Measurements from ENCODE around the gene FAM222B.

The FAM222B gene

DNA sequence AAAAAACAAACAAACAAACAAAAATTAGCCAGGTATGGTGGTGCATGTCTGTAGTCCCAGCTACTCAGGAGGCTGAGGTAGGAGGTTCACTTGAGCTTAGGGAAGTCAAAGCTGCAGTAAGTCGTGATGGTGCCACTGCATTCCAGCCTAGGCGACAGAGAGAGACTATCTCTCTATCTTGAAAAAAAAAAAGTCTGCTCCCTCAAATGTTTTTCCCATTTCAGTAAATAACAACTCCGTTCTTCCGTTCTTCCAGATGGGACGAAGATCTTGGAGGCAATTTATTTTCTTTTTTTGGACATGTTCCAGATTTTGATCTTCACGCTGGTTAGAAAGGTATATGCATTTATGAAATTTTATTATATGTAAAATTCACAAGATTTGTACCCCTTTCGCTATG, 31.2 kb upstream of the FAM222B start (continued):
- TF ChIP-seq WT1 (tag by site-specific recombination; IDR thresholded peaks at IDR 0.05) (no peak), ZNF768 (tag by site-specific recombination; IDR thresholded peaks at IDR 0.05) (no peak)

DNA sequence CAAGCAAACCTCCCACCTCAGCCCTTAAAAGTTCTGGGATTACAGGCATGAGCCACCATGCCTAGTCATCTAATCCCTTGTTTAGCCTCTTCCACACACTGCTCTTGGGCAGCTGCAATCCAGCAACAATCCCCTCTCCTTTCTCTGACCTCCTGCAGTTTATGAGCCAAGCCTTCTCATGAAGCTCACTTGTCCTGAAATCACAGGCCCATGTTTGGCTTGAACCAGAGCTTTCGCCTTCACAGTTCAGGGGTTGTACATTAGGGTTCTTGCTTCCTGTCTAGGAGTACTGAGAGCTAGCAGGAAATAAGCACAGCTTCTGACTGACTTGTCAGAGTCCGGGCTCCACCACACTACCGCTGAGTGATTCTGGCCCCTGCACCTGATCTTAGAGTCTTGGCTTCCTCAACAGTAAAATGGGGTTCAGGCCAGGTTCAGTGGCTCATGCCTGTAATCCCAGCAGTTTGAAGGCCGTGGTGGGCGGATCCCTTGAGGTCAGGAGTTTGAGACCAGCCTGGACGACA, 28.5 kb upstream of the FAM222B start:
- CTCF ChIA-PET, result interaction anchor here (0.5 to 2.8 kb wide), 7 partner anchors 8 to 108 kb away, joined by 3 to 22 read pairs (median 4); no protein-coding TSS in a partner anchor
- no peak overlapping the region for H3K27ac ChIP-seq (ENCODE audit: extremely low read depth, low read depth, low read length)

DNA sequence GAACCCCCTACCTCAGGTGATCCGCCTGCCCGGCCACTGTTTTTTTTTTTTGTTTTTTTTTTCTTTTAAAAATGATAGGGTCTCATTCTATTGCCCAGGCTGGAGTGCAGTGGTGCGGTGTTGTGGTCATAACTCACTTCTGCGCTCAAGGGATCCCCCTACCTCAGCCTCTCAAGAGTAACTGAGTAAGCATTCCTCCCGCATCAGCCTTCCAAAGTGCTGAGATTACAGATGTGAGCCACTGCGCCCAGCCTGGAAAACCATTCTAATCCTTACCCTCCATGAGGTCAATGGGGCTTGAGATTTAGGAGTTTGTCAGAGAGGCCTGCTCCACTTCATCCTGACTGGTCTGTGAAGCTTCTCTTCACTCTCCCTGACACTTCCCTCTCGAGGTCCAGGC, 24.7 kb upstream of the FAM222B start:
- ChIA-PET POLR2A (interaction anchor here (0.6 kb wide), 1 partner anchor 313 kb away, joined by 5 read pairs; the partner anchor contains the start of gene MYO18A), CTCF (interaction anchor here (1.2 to 4.7 kb wide), 2 partner anchors 13 to 104 kb away, joined by 3 to 23 read pairs; partner anchors contain the start of gene ERAL1)
- H3K27ac ChIP-seq (ENCODE audit: extremely low read depth, low read depth, low read length), result no peak overlapping the region

More for the DNA sequence above, 28.5 kb upstream of the FAM222B start:
- no peaks in the 10 kb centered on the region for H3K9me3 ChIP-seq (ENCODE audit: control insufficient read depth, insufficient read depth, low read depth, low read length)
- POLR2A ChIA-PET, result no interaction called here
- no peaks in the 10 kb centered on the region for H3K36me3 ChIP-seq (ENCODE audit: control insufficient read depth in 2 of 2, insufficient read depth in 1 of 2, low read length in 2 of 2)
- no peak overlapping the region for H3K4me3 ChIP-seq (ENCODE audit: low read depth, low read length)
- peak; percentile 26; the same call in 1 of the 2 replicates for TF ChIP-seq GLIS1 (tag by site-specific recombination; IDR thresholded peaks at IDR 0.05)
- no peak for TF ChIP-seq ZNF48 (tag by site-specific recombination; IDR thresholded peaks at IDR 0.05)
- H3K4me1 ChIP-seq (ENCODE audit: control insufficient read depth, insufficient read depth, low read length), result no peaks in the 10 kb centered on the region

More for the DNA sequence above, 24.7 kb upstream of the FAM222B start:
- TF ChIP-seq ZNF114 (tag by site-specific recombination; IDR thresholded peaks at IDR 0.05) (no peak), ZBTB1 (tag by site-specific recombination; IDR thresholded peaks at IDR 0.05) (no peak), BCL11B (tag by site-specific recombination; IDR thresholded peaks at IDR 0.05; ENCODE audit: low read depth) (no peak), ZNF354C (tag by site-specific recombination; IDR thresholded peaks at IDR 0.05; ENCODE audit: borderline replicate concordance, low read depth) (no peak), MZF1 (tag by site-specific recombination; IDR thresholded peaks at IDR 0.05; ENCODE audit: borderline replicate concordance) (no peak)
- TF ChIP-seq, protein P1, sequence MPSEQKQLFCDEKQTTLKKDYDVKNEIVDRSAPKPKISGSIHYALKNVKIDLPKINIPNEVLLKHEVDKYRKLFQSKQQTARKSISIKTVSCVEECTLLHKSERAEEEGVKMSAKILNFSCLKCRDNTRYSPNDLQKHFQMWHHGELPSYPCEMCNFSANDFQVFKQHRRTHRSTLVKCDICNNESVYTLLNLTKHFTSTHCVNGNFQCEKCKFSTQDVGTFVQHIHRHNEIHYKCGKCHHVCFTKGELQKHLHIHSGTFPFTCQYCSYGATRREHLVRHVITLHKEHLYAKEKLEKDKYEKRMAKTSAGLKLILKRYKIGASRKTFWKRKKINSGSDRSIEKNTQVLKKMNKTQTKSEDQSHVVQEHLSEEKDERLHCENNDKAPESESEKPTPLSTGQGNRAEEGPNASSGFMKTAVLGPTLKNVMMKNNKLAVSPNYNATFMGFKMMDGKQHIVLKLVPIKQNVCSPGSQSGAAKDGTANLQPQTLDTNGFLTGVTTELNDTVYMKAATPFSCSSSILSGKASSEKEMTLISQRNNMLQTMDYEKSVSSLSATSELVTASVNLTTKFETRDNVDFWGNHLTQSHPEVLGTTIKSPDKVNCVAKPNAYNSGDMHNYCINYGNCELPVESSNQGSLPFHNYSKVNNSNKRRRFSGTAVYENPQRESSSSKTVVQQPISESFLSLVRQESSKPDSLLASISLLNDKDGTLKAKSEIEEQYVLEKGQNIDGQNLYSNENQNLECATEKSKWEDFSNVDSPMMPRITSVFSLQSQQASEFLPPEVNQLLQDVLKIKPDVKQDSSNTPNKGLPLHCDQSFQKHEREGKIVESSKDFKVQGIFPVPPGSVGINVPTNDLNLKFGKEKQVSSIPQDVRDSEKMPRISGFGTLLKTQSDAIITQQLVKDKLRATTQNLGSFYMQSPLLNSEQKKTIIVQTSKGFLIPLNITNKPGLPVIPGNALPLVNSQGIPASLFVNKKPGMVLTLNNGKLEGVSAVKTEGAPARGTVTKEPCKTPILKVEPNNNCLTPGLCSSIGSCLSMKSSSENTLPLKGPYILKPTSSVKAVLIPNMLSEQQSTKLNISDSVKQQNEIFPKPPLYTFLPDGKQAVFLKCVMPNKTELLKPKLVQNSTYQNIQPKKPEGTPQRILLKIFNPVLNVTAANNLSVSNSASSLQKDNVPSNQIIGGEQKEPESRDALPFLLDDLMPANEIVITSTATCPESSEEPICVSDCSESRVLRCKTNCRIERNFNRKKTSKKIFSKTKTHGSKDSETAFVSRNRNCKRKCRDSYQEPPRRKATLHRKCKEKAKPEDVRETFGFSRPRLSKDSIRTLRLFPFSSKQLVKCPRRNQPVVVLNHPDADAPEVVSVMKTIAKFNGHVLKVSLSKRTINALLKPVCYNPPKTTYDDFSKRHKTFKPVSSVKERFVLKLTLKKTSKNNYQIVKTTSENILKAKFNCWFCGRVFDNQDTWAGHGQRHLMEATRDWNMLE (tag by site-specific recombination; conservative IDR thresholded peaks at IDR 0.05; ENCODE audit: low read depth), result no peak
- TF ChIP-seq, protein P2, sequence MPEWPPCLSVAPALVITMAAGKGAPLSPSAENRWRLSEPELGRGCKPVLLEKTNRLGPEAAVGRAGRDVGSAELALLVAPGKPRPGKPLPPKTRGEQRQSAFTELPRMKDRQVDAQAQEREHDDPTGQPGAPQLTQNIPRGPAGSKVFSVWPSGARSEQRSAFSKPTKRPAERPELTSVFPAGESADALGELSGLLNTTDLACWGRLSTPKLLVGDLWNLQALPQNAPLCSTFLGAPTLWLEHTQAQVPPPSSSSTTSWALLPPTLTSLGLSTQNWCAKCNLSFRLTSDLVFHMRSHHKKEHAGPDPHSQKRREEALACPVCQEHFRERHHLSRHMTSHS (tag by site-specific recombination; IDR thresholded peaks at IDR 0.05), result no peak
- TF ChIP-seq, protein P3, sequence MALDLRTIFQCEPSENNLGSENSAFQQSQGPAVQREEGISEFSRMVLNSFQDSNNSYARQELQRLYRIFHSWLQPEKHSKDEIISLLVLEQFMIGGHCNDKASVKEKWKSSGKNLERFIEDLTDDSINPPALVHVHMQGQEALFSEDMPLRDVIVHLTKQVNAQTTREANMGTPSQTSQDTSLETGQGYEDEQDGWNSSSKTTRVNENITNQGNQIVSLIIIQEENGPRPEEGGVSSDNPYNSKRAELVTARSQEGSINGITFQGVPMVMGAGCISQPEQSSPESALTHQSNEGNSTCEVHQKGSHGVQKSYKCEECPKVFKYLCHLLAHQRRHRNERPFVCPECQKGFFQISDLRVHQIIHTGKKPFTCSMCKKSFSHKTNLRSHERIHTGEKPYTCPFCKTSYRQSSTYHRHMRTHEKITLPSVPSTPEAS (tag by site-specific recombination; IDR thresholded peaks at IDR 0.05), result no peak
- TF ChIP-seq, protein P4, sequence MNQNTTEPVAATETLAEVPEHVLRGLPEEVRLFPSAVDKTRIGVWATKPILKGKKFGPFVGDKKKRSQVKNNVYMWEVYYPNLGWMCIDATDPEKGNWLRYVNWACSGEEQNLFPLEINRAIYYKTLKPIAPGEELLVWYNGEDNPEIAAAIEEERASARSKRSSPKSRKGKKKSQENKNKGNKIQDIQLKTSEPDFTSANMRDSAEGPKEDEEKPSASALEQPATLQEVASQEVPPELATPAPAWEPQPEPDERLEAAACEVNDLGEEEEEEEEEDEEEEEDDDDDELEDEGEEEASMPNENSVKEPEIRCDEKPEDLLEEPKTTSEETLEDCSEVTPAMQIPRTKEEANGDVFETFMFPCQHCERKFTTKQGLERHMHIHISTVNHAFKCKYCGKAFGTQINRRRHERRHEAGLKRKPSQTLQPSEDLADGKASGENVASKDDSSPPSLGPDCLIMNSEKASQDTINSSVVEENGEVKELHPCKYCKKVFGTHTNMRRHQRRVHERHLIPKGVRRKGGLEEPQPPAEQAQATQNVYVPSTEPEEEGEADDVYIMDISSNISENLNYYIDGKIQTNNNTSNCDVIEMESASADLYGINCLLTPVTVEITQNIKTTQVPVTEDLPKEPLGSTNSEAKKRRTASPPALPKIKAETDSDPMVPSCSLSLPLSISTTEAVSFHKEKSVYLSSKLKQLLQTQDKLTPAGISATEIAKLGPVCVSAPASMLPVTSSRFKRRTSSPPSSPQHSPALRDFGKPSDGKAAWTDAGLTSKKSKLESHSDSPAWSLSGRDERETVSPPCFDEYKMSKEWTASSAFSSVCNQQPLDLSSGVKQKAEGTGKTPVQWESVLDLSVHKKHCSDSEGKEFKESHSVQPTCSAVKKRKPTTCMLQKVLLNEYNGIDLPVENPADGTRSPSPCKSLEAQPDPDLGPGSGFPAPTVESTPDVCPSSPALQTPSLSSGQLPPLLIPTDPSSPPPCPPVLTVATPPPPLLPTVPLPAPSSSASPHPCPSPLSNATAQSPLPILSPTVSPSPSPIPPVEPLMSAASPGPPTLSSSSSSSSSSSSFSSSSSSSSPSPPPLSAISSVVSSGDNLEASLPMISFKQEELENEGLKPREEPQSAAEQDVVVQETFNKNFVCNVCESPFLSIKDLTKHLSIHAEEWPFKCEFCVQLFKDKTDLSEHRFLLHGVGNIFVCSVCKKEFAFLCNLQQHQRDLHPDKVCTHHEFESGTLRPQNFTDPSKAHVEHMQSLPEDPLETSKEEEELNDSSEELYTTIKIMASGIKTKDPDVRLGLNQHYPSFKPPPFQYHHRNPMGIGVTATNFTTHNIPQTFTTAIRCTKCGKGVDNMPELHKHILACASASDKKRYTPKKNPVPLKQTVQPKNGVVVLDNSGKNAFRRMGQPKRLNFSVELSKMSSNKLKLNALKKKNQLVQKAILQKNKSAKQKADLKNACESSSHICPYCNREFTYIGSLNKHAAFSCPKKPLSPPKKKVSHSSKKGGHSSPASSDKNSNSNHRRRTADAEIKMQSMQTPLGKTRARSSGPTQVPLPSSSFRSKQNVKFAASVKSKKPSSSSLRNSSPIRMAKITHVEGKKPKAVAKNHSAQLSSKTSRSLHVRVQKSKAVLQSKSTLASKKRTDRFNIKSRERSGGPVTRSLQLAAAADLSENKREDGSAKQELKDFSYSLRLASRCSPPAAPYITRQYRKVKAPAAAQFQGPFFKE (tag by site-specific recombination; IDR thresholded peaks at IDR 0.05; ENCODE audit: borderline replicate concordance), result no peak
- TF ChIP-seq, protein P5, sequence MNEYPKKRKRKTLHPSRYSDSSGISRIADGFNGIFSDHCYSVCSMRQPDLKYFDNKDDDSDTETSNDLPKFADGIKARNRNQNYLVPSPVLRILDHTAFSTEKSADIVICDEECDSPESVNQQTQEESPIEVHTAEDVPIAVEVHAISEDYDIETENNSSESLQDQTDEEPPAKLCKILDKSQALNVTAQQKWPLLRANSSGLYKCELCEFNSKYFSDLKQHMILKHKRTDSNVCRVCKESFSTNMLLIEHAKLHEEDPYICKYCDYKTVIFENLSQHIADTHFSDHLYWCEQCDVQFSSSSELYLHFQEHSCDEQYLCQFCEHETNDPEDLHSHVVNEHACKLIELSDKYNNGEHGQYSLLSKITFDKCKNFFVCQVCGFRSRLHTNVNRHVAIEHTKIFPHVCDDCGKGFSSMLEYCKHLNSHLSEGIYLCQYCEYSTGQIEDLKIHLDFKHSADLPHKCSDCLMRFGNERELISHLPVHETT (tag by site-specific recombination; IDR thresholded peaks at IDR 0.05), result no peak
- Histone ChIP-seq H3K36me3 (ENCODE audit: control insufficient read depth in 2 of 2, insufficient read depth in 1 of 2, low read length in 2 of 2) (no peaks in the 10 kb centered on the region), H3K4me3 (ENCODE audit: low read depth, low read length) (no peak overlapping the region), H3K4me1 (ENCODE audit: control insufficient read depth, insufficient read depth, low read length) (no peaks in the 10 kb centered on the region), H3K9me3 (ENCODE audit: control insufficient read depth, insufficient read depth, low read depth, low read length) (no peaks in the 10 kb centered on the region)

All from HEK293 (cell line).